ENCODE results near the gene ABCA3. TPM values are rescaled to one million over a fixed set of nuclear protein-coding genes. Genes with fewer than 3 reads are reported as not detected.

ABCA3 gene
- total and polyA plus RNA-seq, 7 donors: 0.46 to 21.3 (median 4.9) TPM

DNA sequence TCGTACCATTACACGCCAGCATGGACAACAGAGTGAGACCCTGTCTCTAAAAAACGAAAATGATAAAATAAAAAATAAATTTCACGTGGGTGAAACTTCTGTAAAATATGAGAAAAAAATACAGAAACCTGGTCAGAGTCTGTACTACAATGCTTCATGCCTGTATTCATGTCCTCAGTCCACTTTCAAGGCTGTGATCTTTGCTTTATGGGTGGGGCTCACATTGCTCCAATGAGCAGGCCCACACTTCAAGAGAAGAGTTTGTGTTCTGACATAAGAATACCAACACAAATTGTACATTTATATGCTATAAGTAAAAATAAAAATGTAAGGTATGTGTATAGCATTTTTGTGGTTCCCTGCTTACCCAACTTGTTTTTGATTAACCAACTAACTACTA is 32.2 kb upstream of the ABCA3 start:
- WGBS, 2 donors: 59 to 84% methylated on average over 4 of the region's 4 CpGs
- Histone ChIP-seq H3K36me3 (no peaks in the 10 kb centered on the region), H3K9me3 (no peaks in the 10 kb centered on the region), H3K4me3 (no peak overlapping the region), H3K4me1 (no peaks in the 10 kb centered on the region), H3K27me3 (peaks cover 0 to 3% (median 0%) of the 10 kb centered on the region in 3 donors), H3K27ac (no peak overlapping the region)
- no peak for DNase-seq
- TF ChIP-seq CTCF (IDR thresholded peaks at IDR 0.05) (no peak), POLR2AphosphoS5 (IDR thresholded peaks at IDR 0.05) (no peak), POLR2A (IDR thresholded peaks at IDR 0.05) (no peak), EP300 (IDR thresholded peaks at IDR 0.05) (no peak)
- intact Hi-C loops (cut with DNase I): no loop called here

GRCh38 chr16:2371421-2371820 is 30.9 kb upstream of the ABCA3 start:
- H3K4me3 ChIP-seq: no peak overlapping the region
- intact Hi-C loops (cut with DNase I): no loop called here
- no peaks in the 10 kb centered on the region for H3K9me3 ChIP-seq
- no peaks in the 10 kb centered on the region for H3K4me1 ChIP-seq
- peaks cover 0 to 3% (median 0%) of the 10 kb centered on the region in 3 donors for H3K27me3 ChIP-seq
- no peak overlapping the region for H3K27ac ChIP-seq
- no peak for DNase-seq
- 81 to 87% methylated on average over 2 of the region's 2 CpGs for WGBS, 2 donors
- no peak for TF ChIP-seq EP300 (IDR thresholded peaks at IDR 0.05)
- TF ChIP-seq POLR2AphosphoS5 (IDR thresholded peaks at IDR 0.05): no peak
- TF ChIP-seq POLR2A (IDR thresholded peaks at IDR 0.05): no peak
- TF ChIP-seq CTCF (IDR thresholded peaks at IDR 0.05): no peak
- no peaks in the 10 kb centered on the region for H3K36me3 ChIP-seq

DNA sequence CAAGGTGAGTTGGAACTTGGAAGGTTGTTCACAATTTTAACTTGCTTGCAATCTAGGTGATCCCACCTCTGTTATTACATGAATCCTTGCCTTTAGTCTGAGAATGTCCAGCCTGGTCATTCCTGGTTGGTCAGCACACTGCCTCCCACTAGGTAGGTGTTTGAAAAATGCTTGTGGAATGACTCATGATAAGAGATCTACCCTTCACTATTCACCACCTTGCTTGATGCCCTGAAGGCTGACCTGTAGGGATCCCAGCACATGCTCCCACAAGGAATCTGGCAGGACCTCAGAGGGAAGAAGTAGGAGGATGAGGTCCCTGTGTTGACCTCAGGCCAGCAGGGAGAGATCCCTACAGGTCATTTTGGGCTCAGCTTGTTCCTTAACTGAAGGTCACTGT is 30.2 kb upstream of the ABCA3 start:
- intact Hi-C loops (cut with DNase I): no loop called here
- Histone ChIP-seq H3K27ac (no peak overlapping the region), H3K9me3 (no peaks in the 10 kb centered on the region), H3K36me3 (no peaks in the 10 kb centered on the region), H3K4me1 (peaks cover 0 to 4% (median 0%) of the 10 kb centered on the region in 4 donors), H3K4me3 (no peak overlapping the region), H3K27me3 (peaks cover 0 to 3% (median 0%) of the 10 kb centered on the region in 3 donors)
- no peak for TF ChIP-seq POLR2A (IDR thresholded peaks at IDR 0.05)
- TF ChIP-seq POLR2AphosphoS5 (IDR thresholded peaks at IDR 0.05): no peak
- no peak for TF ChIP-seq CTCF (IDR thresholded peaks at IDR 0.05)
- TF ChIP-seq EP300 (IDR thresholded peaks at IDR 0.05): no peak
- DNase-seq: no peak

- WGBS, 2 donors: 79% methylated on average over 13 of the region's 13 CpGs
- intact Hi-C loops (cut with DNase I): no loop called here
- Histone ChIP-seq H3K36me3 (no peaks in the 10 kb centered on the region), H3K27ac (no peak overlapping the region), H3K4me3 (no peak overlapping the region), H3K4me1 (peaks cover 0 to 6% (median 0%) of the 10 kb centered on the region in 4 donors), H3K9me3 (no peaks in the 10 kb centered on the region), H3K27me3 (no peaks in the 10 kb centered on the region)
- TF ChIP-seq POLR2AphosphoS5 (IDR thresholded peaks at IDR 0.05): no peak
- TF ChIP-seq POLR2A (IDR thresholded peaks at IDR 0.05): no peak
- TF ChIP-seq CTCF (IDR thresholded peaks at IDR 0.05): no peak
- no peak for TF ChIP-seq EP300 (IDR thresholded peaks at IDR 0.05)
- DNase-seq: no peak
Measured at GRCh38 chr16:2366660-2367309, 26.3 kb upstream of the ABCA3 start.

Data from sigmoid colon (tissue), 7 donors.